ENCODE measurements around the gene POLD2. TPM values are rescaled to one million over a fixed set of nuclear protein-coding genes. Genes with fewer than 3 reads are reported as not detected.

POLD2 gene
- polyA plus RNA-seq, 3 donors: 99.5 to 127 (median 117) TPM

GRCh38 chr7:44152971-44153947 lies 29.9 kb upstream of the POLD2 start:
- DNase-seq (ENCODE audit: low read depth in 3 of 3, low spot score in 2 of 3): no peak

- DNase-seq (ENCODE audit: low read depth in 3 of 3, low spot score in 2 of 3): no peak
Measured at GRCh38 chr7:44151956-44152355, 28.6 kb upstream of the POLD2 start.

GRCh38 chr7:44150966-44151941 lies 27.9 kb upstream of the POLD2 start:
- no peak for DNase-seq (ENCODE audit: low read depth in 3 of 3, low spot score in 2 of 3)

- no peak for DNase-seq (ENCODE audit: low read depth in 3 of 3, low spot score in 2 of 3)
Measured at GRCh38 chr7:44150466-44150832, 27.1 kb upstream of the POLD2 start.

- DNase-seq (ENCODE audit: low read depth in 3 of 3, low spot score in 2 of 3): no peak
Measured at GRCh38 chr7:44149571-44150465, 26.5 kb upstream of the POLD2 start.

- DNase-seq (ENCODE audit: low read depth in 3 of 3, low spot score in 2 of 3): no peak
Measured at GRCh38 chr7:44148961-44149536, 25.7 kb upstream of the POLD2 start.

GRCh38 chr7:44148166-44148565 lies 24.8 kb upstream of the POLD2 start:
- DNase-seq (ENCODE audit: low read depth in 3 of 3, low spot score in 2 of 3): no peak

GRCh38 chr7:44147026-44147991 lies 24.0 kb upstream of the POLD2 start:
- no peak for DNase-seq (ENCODE audit: low read depth in 3 of 3, low spot score in 2 of 3)

- DNase-seq (ENCODE audit: low read depth in 3 of 3, low spot score in 2 of 3): no peak
Measured at GRCh38 chr7:44145969-44146911, 22.9 kb upstream of the POLD2 start.

- no peak for DNase-seq (ENCODE audit: low read depth in 3 of 3, low spot score in 2 of 3)
Measured at GRCh38 chr7:44145479-44145968, 22.2 kb upstream of the POLD2 start.

- DNase-seq (ENCODE audit: low read depth in 3 of 3, low spot score in 2 of 3): no peak
Measured at GRCh38 chr7:44144968-44145478, 21.7 kb upstream of the POLD2 start.

- no peak for DNase-seq (ENCODE audit: low read depth in 3 of 3, low spot score in 2 of 3)
Measured at GRCh38 chr7:44144426-44144967, 21.1 kb upstream of the POLD2 start.

GRCh38 chr7:44143646-44144250 lies 20.4 kb upstream of the POLD2 start:
- DNase-seq (ENCODE audit: low read depth in 3 of 3, low spot score in 2 of 3): no peak

- DNase-seq (ENCODE audit: low read depth in 3 of 3, low spot score in 2 of 3): no peak
Measured at GRCh38 chr7:44142028-44142427, 18.7 kb upstream of the POLD2 start.

- DNase-seq (ENCODE audit: low read depth in 3 of 3, low spot score in 2 of 3): no peak
Measured at GRCh38 chr7:44141221-44141850, 18.0 kb upstream of the POLD2 start, which contains the start of gene MYL7. Gene MYL7 (minus strand): TSS chr7:44141332. CDS start chr7:44141305, 27 bp downstream.

- no peak for DNase-seq (ENCODE audit: low read depth in 3 of 3, low spot score in 2 of 3)
Measured at GRCh38 chr7:44140341-44140740, 17.0 kb upstream of the POLD2 start.

All from right renal cortex interstitium (tissue), 3 donors.